Measurements from ENCODE around the gene PRG2. TPM values are rescaled to one million over a fixed set of nuclear protein-coding genes. Genes with fewer than 3 reads are reported as not detected.

The PRG2 gene
- total and polyA plus RNA-seq, 9 of the 15 experiments (the other 6 are each of a cell fraction or from before 2014, with no cell fraction given) = 1.8 to 78.0 (median 26.6) TPM

DNA sequence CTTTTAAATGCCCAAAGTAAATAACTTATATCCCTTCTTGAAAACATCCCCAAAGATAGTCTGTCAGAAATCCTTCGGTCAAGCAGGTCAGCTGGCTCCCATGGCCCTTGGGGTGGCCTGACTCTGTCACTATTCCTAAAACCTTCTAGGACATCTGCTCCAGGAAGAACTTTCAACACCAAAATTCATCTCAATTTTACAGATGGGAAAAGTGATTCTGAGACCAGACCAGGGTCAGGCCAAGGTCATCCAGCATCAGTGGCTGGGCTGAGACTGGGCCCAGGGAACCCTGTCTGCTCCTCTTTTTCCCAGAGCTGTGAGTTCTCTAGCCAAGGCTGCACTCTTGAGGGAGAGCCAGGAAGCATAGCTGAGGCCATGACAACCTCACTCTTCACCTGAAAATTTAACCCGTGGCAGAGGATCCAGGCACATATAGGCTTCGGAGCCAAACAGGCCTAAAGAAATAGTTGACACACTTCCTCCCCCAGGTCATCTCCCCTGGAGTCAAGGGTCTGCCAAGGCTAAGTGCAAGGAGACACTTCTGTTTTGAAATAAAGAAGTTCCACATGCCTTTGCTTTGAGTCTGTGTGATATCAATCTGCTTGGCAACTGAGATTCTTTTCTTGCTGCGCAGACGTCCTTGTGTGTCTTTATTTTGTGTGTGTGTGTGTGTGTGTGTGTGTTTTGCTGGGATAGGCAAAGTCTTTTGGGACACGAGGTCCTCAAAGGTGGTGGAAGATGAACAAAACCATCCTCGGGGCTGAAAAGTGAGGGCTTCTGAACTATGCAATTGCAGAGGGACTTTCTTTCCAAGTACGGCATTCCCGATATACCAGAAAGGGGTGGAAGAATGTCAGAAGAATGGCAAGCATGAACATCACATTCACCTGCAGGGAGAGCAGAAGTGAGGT is 16.8 kb upstream of the PRG2 start:
- ChIA-PET POLR2A (interaction anchor here (1.5 kb wide), 5 partner anchors 10 to 20 kb away, joined by 3 to 8 read pairs (median 4); no protein-coding TSS in a partner anchor), CTCF (ENCODE audit: low intra/inter-chr PET ratio) (no interaction called here)
- TSS peak; percentile 71 for BruUV-seq (replicated peaks)
- Histone ChIP-seq H3K4me1 (replicated peaks in 1 of 2; ENCODE audit: control insufficient read depth in 2 of 2, insufficient read depth in 2 of 2, low read length in 2 of 2) (peaks cover 12 to 22% of the 10 kb centered on the region in 2 experiments; a peak in 4 of 5 replicates), H3K27ac (ENCODE audit: extremely low read depth, low read depth, low read length) (no peak overlapping the region), H3K79me2 (ENCODE audit: control insufficient read depth, insufficient read depth, low read length) (no peaks in the 10 kb centered on the region), H3K9ac (ENCODE audit: insufficient read depth in 1 of 2, low read depth in 2 of 2, low read length in 2 of 2) (no peak overlapping the region; a peak in 1 of 4 replicates), H3K4me2 (ENCODE audit: insufficient read depth, low read length) (no peak overlapping the region), H2AFZ (ENCODE audit: low read depth, low read length) (no peak overlapping the region), H3K27me3 (ENCODE audit: control insufficient read depth in 2 of 2, insufficient read depth in 2 of 2, low read length in 2 of 2) (no peaks in the 10 kb centered on the region; a peak in 1 of 5 replicates), H3K4me3 (no peak overlapping the region), H3K36me3 (ENCODE audit: control insufficient read depth, insufficient read depth, low read length) (peaks cover 70% of the 10 kb centered on the region), H4K20me1 (replicated peaks; ENCODE audit: control insufficient read depth, insufficient read depth, low read length) (no peaks in the 10 kb centered on the region), H3K9me3 (replicated peaks; ENCODE audit: control insufficient read depth, insufficient read depth, low read depth, low read length) (no peaks in the 10 kb centered on the region), H3K9me1 (ENCODE audit: control insufficient read depth, insufficient read depth, low read length) (no peaks in the 10 kb centered on the region)
- DNase-seq (ENCODE audit: extremely low read depth in 1 of 4, low spot score in 3 of 4) (no peak), ATAC-seq (0 out of 3 replicates have a peak, but pooled peaks have one; percentile 5), FAIRE-seq (no peak)
- in situ Hi-C loops (cut with MboI) = no loop called here
- WGBS (ENCODE audit: insufficient coverage, low coverage, missing lambda C conversion rate) = 85% methylated on average over 9 of the region's 9 CpGs
- intact Hi-C loops (cut with micrococcal nuclease) = no loop called here
- TF ChIP-seq POLR2A (conservative IDR thresholded peaks at IDR 0.05) = 0 out of 2 replicates have a peak, but pooled peaks have one; percentile 28
- TF ChIP-seq ESRRA (IDR thresholded peaks at IDR 0.05; ENCODE audit: borderline replicate concordance, low read depth) = peak; percentile 62
- TF ChIP-seq, protein P1, sequence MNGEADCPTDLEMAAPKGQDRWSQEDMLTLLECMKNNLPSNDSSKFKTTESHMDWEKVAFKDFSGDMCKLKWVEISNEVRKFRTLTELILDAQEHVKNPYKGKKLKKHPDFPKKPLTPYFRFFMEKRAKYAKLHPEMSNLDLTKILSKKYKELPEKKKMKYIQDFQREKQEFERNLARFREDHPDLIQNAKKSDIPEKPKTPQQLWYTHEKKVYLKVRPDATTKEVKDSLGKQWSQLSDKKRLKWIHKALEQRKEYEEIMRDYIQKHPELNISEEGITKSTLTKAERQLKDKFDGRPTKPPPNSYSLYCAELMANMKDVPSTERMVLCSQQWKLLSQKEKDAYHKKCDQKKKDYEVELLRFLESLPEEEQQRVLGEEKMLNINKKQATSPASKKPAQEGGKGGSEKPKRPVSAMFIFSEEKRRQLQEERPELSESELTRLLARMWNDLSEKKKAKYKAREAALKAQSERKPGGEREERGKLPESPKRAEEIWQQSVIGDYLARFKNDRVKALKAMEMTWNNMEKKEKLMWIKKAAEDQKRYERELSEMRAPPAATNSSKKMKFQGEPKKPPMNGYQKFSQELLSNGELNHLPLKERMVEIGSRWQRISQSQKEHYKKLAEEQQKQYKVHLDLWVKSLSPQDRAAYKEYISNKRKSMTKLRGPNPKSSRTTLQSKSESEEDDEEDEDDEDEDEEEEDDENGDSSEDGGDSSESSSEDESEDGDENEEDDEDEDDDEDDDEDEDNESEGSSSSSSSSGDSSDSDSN (IDR thresholded peaks at IDR 0.05; ENCODE audit: borderline replicate concordance in 1 of 2, low read depth in 2 of 2, low read length in 2 of 2) = no peak

Measured in K562 (cell line).